A673 (cell line): Measurements from ENCODE around the gene CCL28.

Experiments used
- EZH2 ChIP-seq: fragments of 200-600 bp; sonication (generic); IDR thresholded peaks from 2 replicates; pipeline ENCODE4 v1.6.1; 2017; ENCODE audit warnings: borderline replicate concordance, low read depth, mild to moderate bottlenecking, mixed read lengths, antibody characterized with exemption, low read length; ENCODE audit not compliant: poor library complexity, severe bottlenecking
- TF ChIP-seq, protein P1 (sequence below): fragments of 300-800, 200-600 bp; sonication (generic); conservative IDR thresholded peaks from 2 replicates; pipeline ENCODE4 v1.5.1; 2017; ENCODE audit warnings: low read depth, mild to moderate bottlenecking, antibody characterized with exemption, low read length, moderate library complexity, mixed read lengths

DNA sequence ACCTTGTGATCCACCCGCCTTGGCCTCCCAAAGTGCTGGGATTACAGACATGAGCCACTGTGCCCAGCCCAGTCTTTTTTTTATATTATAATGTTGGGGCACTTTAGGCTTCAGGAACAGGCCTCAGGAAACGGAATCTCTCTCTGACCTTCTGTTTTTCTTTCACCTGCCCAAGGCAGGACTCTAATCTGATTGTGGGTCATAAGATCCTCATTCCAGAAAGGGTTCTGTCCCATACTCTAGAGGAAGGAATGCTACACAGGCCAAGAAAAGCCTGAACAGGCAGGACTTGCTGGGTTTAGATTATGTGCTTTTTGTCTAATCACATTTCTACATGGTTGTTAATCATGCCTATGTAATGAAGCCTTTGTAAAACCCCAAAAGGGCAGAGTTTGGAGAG, 1.8 kb upstream of the CCL28 start:
- TF ChIP-seq, protein P1, sequence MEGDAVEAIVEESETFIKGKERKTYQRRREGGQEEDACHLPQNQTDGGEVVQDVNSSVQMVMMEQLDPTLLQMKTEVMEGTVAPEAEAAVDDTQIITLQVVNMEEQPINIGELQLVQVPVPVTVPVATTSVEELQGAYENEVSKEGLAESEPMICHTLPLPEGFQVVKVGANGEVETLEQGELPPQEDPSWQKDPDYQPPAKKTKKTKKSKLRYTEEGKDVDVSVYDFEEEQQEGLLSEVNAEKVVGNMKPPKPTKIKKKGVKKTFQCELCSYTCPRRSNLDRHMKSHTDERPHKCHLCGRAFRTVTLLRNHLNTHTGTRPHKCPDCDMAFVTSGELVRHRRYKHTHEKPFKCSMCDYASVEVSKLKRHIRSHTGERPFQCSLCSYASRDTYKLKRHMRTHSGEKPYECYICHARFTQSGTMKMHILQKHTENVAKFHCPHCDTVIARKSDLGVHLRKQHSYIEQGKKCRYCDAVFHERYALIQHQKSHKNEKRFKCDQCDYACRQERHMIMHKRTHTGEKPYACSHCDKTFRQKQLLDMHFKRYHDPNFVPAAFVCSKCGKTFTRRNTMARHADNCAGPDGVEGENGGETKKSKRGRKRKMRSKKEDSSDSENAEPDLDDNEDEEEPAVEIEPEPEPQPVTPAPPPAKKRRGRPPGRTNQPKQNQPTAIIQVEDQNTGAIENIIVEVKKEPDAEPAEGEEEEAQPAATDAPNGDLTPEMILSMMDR: no peak
- TF ChIP-seq EZH2: no peak
